ENCODE measurements around the gene SLC17A9.

Gene SLC17A9

DNA sequence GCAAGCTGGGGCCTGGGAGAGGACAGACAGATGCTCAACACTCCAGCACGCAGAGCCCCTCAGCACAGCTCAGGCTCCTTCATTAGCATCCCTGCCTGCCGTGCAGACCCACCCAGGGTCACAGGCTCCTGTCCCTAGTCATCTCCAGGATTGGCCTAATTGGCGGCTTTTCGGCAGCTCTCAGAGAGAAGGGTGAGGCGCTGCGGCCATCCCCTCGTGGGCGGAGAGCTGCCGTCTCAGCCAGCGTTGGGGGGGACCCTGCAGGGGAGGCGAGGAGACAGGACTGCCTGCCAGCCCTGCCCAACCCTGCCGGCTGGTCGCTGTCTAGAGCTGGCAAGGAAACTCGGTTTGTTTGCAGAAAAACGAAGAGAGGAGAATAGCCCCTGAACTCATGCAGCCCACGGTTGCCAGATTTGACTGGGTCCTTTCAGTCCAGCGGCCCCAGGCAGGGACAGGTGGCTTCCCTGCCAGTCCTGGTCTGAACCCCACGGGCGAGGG, 27.4 kb downstream of the SLC17A9 start:
- H3K4me3 ChIP-seq (ENCODE audit: low read depth in 1 of 5, low read length in 5 of 5): no peak overlapping the region
- peaks cover 59 to 79% (median 75%) of the 10 kb centered on the region in 5 donors for H3K27me3 ChIP-seq (ENCODE audit: control insufficient read depth in 5 of 5, insufficient read depth in 4 of 5, low read length in 5 of 5)
- H3K9me3 ChIP-seq (ENCODE audit: control insufficient read depth in 5 of 5, low read length in 5 of 5): no peaks in the 10 kb centered on the region
- no peak overlapping the region for H3K27ac ChIP-seq (ENCODE audit: low read depth, low read length)
- H3K4me1 ChIP-seq (ENCODE audit: control insufficient read depth in 5 of 5, insufficient read depth in 5 of 5, low read length in 5 of 5): peaks cover 0 to 28% (median 8%) of the 10 kb centered on the region in 5 donors
- H3K36me3 ChIP-seq (ENCODE audit: control insufficient read depth in 5 of 5, insufficient read depth in 5 of 5, low read length in 5 of 5): no peaks in the 10 kb centered on the region
- H3K9ac ChIP-seq (ENCODE audit: low read length in 5 of 5): no peak overlapping the region

- Histone ChIP-seq H3K9ac (ENCODE audit: low read length in 5 of 5) (no peak overlapping the region), H3K4me1 (ENCODE audit: control insufficient read depth in 5 of 5, insufficient read depth in 5 of 5, low read length in 5 of 5) (peaks cover 0 to 28% (median 8%) of the 10 kb centered on the region in 5 donors), H3K27me3 (ENCODE audit: control insufficient read depth in 5 of 5, insufficient read depth in 4 of 5, low read length in 5 of 5) (peaks cover 53 to 77% (median 74%) of the 10 kb centered on the region in 5 donors), H3K27ac (ENCODE audit: low read depth, low read length) (no peak overlapping the region), H3K4me3 (ENCODE audit: low read depth in 1 of 5, low read length in 5 of 5) (no peak overlapping the region), H3K36me3 (ENCODE audit: control insufficient read depth in 5 of 5, insufficient read depth in 5 of 5, low read length in 5 of 5) (no peaks in the 10 kb centered on the region), H3K9me3 (ENCODE audit: control insufficient read depth in 5 of 5, low read length in 5 of 5) (no peaks in the 10 kb centered on the region)
These were observed 28.0 kb downstream of the SLC17A9 start for GRCh38 chr20:62980380-62980960.

- Histone ChIP-seq H3K4me3 (ENCODE audit: low read depth in 1 of 5, low read length in 5 of 5) (no peak overlapping the region), H3K27ac (ENCODE audit: low read depth, low read length) (no peak overlapping the region), H3K36me3 (ENCODE audit: control insufficient read depth in 5 of 5, insufficient read depth in 5 of 5, low read length in 5 of 5) (no peaks in the 10 kb centered on the region), H3K27me3 (ENCODE audit: control insufficient read depth in 5 of 5, insufficient read depth in 4 of 5, low read length in 5 of 5) (peaks cover 53 to 79% (median 72%) of the 10 kb centered on the region in 5 donors), H3K9me3 (ENCODE audit: control insufficient read depth in 5 of 5, low read length in 5 of 5) (no peaks in the 10 kb centered on the region), H3K4me1 (ENCODE audit: control insufficient read depth in 5 of 5, insufficient read depth in 5 of 5, low read length in 5 of 5) (peaks cover 0 to 30% (median 8%) of the 10 kb centered on the region in 5 donors), H3K9ac (ENCODE audit: low read length in 5 of 5) (no peak overlapping the region)
These were observed 28.5 kb downstream of the SLC17A9 start for GRCh38 chr20:62980970-62981369.

- Histone ChIP-seq H3K27me3 (ENCODE audit: control insufficient read depth in 5 of 5, insufficient read depth in 4 of 5, low read length in 5 of 5) (peaks cover 53 to 82% (median 67%) of the 10 kb centered on the region in 5 donors), H3K9me3 (ENCODE audit: control insufficient read depth in 5 of 5, low read length in 5 of 5) (no peaks in the 10 kb centered on the region), H3K4me1 (ENCODE audit: control insufficient read depth in 5 of 5, insufficient read depth in 5 of 5, low read length in 5 of 5) (peaks cover 0 to 35% (median 8%) of the 10 kb centered on the region in 5 donors), H3K36me3 (ENCODE audit: control insufficient read depth in 5 of 5, insufficient read depth in 5 of 5, low read length in 5 of 5) (no peaks in the 10 kb centered on the region), H3K9ac (ENCODE audit: low read length in 5 of 5) (no peak overlapping the region), H3K27ac (ENCODE audit: low read depth, low read length) (no peak overlapping the region), H3K4me3 (ENCODE audit: low read depth in 1 of 5, low read length in 5 of 5) (peak overlapping the region in 1 of 5 donors; percentile 4)
These were observed 29.9 kb downstream of the SLC17A9 start for GRCh38 chr20:62982124-62983075.

DNA sequence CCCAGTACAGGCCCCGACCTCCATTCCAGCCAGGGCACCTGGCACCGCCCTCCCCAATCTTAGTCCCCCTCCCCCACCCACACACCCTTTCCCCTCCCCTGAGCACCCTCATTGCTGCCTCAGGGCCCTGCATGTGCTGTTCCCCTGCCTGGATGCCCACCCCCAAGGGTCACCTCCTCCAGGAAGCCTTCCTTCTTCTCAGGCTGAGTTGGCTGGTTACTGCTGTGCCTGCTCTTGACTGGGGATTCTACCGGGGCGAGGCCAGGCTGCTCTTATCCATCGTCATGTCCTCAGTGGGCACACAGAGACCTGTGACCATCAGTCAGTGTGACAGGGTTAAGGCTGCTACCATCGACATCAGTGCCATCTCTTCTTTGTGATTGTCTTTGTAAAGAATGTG, 30.7 kb downstream of the SLC17A9 start:
- H3K4me3 ChIP-seq (ENCODE audit: low read depth in 1 of 5, low read length in 5 of 5): no peak overlapping the region
- no peaks in the 10 kb centered on the region for H3K9me3 ChIP-seq (ENCODE audit: control insufficient read depth in 5 of 5, low read length in 5 of 5)
- H3K4me1 ChIP-seq (ENCODE audit: control insufficient read depth in 5 of 5, insufficient read depth in 5 of 5, low read length in 5 of 5): peaks cover 0 to 29% (median 4%) of the 10 kb centered on the region in 5 donors
- H3K9ac ChIP-seq (ENCODE audit: low read length in 5 of 5): no peak overlapping the region
- no peak overlapping the region for H3K27ac ChIP-seq (ENCODE audit: low read depth, low read length)
- no peaks in the 10 kb centered on the region for H3K36me3 ChIP-seq (ENCODE audit: control insufficient read depth in 5 of 5, insufficient read depth in 5 of 5, low read length in 5 of 5)
- H3K27me3 ChIP-seq (ENCODE audit: control insufficient read depth in 5 of 5, insufficient read depth in 4 of 5, low read length in 5 of 5): peaks cover 47 to 74% (median 62%) of the 10 kb centered on the region in 5 donors

- peaks cover 35 to 61% (median 56%) of the 10 kb centered on the region in 5 donors for H3K27me3 ChIP-seq (ENCODE audit: control insufficient read depth in 5 of 5, insufficient read depth in 4 of 5, low read length in 5 of 5)
These were observed 32.3 kb downstream of the SLC17A9 start for GRCh38 chr20:62984666-62985443.

GRCh38 chr20:62985444-62985778, 32.9 kb downstream of the SLC17A9 start:
- peaks cover 31 to 59% (median 53%) of the 10 kb centered on the region in 5 donors for H3K27me3 ChIP-seq (ENCODE audit: control insufficient read depth in 5 of 5, insufficient read depth in 4 of 5, low read length in 5 of 5)
- peaks cover 0 to 25% (median 2%) of the 10 kb centered on the region in 5 donors for H3K4me1 ChIP-seq (ENCODE audit: control insufficient read depth in 5 of 5, insufficient read depth in 5 of 5, low read length in 5 of 5)
- no peaks in the 10 kb centered on the region for H3K36me3 ChIP-seq (ENCODE audit: control insufficient read depth in 5 of 5, insufficient read depth in 5 of 5, low read length in 5 of 5)
- no peak overlapping the region for H3K27ac ChIP-seq (ENCODE audit: low read depth, low read length)
- H3K9ac ChIP-seq (ENCODE audit: low read length in 5 of 5): no peak overlapping the region
- H3K9me3 ChIP-seq (ENCODE audit: control insufficient read depth in 5 of 5, low read length in 5 of 5): no peaks in the 10 kb centered on the region
- H3K4me3 ChIP-seq (ENCODE audit: low read depth in 1 of 5, low read length in 5 of 5): no peak overlapping the region

More at GRCh38 chr20:62984666-62985443, 32.3 kb downstream of the SLC17A9 start:
- Histone ChIP-seq H3K27ac (ENCODE audit: low read depth, low read length) (no peak overlapping the region), H3K4me3 (ENCODE audit: low read depth in 1 of 5, low read length in 5 of 5) (no peak overlapping the region), H3K36me3 (ENCODE audit: control insufficient read depth in 5 of 5, insufficient read depth in 5 of 5, low read length in 5 of 5) (no peaks in the 10 kb centered on the region), H3K9me3 (ENCODE audit: control insufficient read depth in 5 of 5, low read length in 5 of 5) (no peaks in the 10 kb centered on the region), H3K9ac (ENCODE audit: low read length in 5 of 5) (no peak overlapping the region), H3K4me1 (ENCODE audit: control insufficient read depth in 5 of 5, insufficient read depth in 5 of 5, low read length in 5 of 5) (peaks cover 0 to 25% (median 2%) of the 10 kb centered on the region in 5 donors)

- Histone ChIP-seq H3K4me1 (ENCODE audit: control insufficient read depth in 5 of 5, insufficient read depth in 5 of 5, low read length in 5 of 5) (peaks cover 0 to 20% (median 2%) of the 10 kb centered on the region in 5 donors), H3K27me3 (ENCODE audit: control insufficient read depth in 5 of 5, insufficient read depth in 4 of 5, low read length in 5 of 5) (peaks cover 28 to 66% (median 54%) of the 10 kb centered on the region in 5 donors), H3K27ac (ENCODE audit: low read depth, low read length) (no peak overlapping the region), H3K9ac (ENCODE audit: low read length in 5 of 5) (no peak overlapping the region), H3K4me3 (ENCODE audit: low read depth in 1 of 5, low read length in 5 of 5) (no peak overlapping the region), H3K9me3 (ENCODE audit: control insufficient read depth in 5 of 5, low read length in 5 of 5) (no peaks in the 10 kb centered on the region), H3K36me3 (ENCODE audit: control insufficient read depth in 5 of 5, insufficient read depth in 5 of 5, low read length in 5 of 5) (no peaks in the 10 kb centered on the region)
These were observed 33.8 kb downstream of the SLC17A9 start for GRCh38 chr20:62986257-62986800.

DNA sequence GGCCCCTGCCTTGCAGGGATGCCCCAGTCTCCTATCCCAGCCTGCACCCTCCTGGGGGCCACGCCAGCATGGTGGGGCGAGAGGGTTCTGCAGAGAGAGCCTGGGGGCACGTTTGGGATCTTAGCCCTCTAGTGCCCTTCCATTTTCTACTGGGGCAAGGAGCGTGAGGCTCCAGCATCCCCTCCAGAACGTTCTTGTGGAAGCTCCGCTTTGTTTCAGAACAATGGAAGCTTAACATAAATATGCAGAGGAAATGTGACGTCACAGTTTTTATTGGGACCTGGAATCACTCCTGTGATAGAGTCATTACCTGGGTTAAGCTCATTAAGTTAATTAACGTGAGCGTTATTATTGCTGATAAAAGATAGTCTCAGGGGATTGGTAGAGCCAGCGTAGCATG, 34.6 kb downstream of the SLC17A9 start:
- H3K9ac ChIP-seq (ENCODE audit: low read length in 5 of 5): no peak overlapping the region
- no peak overlapping the region for H3K4me3 ChIP-seq (ENCODE audit: low read depth in 1 of 5, low read length in 5 of 5)
- H3K9me3 ChIP-seq (ENCODE audit: control insufficient read depth in 5 of 5, low read length in 5 of 5): no peaks in the 10 kb centered on the region
- H3K27me3 ChIP-seq (ENCODE audit: control insufficient read depth in 5 of 5, insufficient read depth in 4 of 5, low read length in 5 of 5): peaks cover 21 to 64% (median 49%) of the 10 kb centered on the region in 5 donors
- no peaks in the 10 kb centered on the region for H3K36me3 ChIP-seq (ENCODE audit: control insufficient read depth in 5 of 5, insufficient read depth in 5 of 5, low read length in 5 of 5)
- peaks cover 0 to 12% (median 2%) of the 10 kb centered on the region in 5 donors for H3K4me1 ChIP-seq (ENCODE audit: control insufficient read depth in 5 of 5, insufficient read depth in 5 of 5, low read length in 5 of 5)
- H3K27ac ChIP-seq (ENCODE audit: low read depth, low read length): no peak overlapping the region
